Thyroid gland (tissue), 4 donors: ENCODE measurements around the gene PBX3.

ENCODE experiments used
- POLR2A ChIP-seq, 2 donors: fragments of 450-650 bp; IDR thresholded peaks; one replicate each; pipeline ENCODE4 v1.6.1; 2017; ENCODE audit warnings: antibody characterized with exemption in 2 of 2, mild to moderate bottlenecking in 2 of 2, moderate library complexity in 1 of 2
- TF ChIP-seq, protein P1 (sequence below), 6 experiments: fragments of 200-600 bp in 3 of 6; fragments of 450-650 bp in 3 of 6; sonication (generic) in 3 of 6; IDR thresholded peaks; one replicate each; pipeline ENCODE4 v1.5.1; 2016 to 2019; ENCODE audit warnings: antibody characterized with exemption in 6 of 6, mild to moderate bottlenecking in 2 of 6, inconsistent platforms in 1 of 6, moderate library complexity in 1 of 6

DNA sequence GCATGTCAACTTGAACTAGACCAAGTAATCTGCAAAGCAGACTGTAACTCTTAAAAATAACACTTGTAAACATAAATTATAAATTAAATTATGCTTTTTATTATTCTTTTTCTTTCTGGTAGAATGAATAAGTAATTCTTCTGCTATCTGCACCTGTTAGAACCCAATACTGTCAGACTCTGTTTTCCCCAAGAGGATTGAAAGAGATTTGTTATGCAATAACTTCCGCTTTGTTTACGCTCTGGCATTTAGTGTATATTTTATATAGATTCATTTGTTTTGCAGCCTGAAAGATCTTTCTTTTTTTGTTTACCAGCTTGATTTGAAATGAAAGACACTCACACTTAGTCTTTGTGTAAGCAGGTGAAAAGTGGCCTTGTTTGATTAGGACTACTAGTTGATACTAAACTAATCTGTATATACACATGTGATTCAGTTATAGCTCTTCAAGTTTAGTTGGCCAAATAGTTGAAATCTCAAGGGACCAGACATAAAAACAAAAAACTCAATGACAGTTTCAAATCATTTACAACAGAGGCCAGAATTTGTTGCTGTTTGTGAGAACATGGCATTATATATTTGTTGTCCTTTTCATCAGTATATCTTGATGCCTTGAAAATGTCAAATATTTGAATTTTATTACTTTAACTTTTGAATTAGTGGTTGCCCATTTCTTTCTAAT, 155.8 kb downstream of the PBX3 start:
- TF ChIP-seq, protein P1, sequence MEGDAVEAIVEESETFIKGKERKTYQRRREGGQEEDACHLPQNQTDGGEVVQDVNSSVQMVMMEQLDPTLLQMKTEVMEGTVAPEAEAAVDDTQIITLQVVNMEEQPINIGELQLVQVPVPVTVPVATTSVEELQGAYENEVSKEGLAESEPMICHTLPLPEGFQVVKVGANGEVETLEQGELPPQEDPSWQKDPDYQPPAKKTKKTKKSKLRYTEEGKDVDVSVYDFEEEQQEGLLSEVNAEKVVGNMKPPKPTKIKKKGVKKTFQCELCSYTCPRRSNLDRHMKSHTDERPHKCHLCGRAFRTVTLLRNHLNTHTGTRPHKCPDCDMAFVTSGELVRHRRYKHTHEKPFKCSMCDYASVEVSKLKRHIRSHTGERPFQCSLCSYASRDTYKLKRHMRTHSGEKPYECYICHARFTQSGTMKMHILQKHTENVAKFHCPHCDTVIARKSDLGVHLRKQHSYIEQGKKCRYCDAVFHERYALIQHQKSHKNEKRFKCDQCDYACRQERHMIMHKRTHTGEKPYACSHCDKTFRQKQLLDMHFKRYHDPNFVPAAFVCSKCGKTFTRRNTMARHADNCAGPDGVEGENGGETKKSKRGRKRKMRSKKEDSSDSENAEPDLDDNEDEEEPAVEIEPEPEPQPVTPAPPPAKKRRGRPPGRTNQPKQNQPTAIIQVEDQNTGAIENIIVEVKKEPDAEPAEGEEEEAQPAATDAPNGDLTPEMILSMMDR (IDR thresholded peaks at IDR 0.05), result no peak
- no peak for TF ChIP-seq POLR2A (IDR thresholded peaks at IDR 0.05)
